ENCODE data around the gene EEF2K.
"Not testable (repeated sequence)": the region's sequence is repeated elsewhere in the genome, so short reads cannot be mapped to it uniquely, and the experiment has no call there.

EEF2K gene

GRCh38 chr16:22206013-22206841, at the start of gene EEF2K:
Gene EEF2K (plus strand): TSS chr16:22206278. CDS start chr16:22225730, 19,452 bp downstream.
- DNase-seq, result peak; percentile 42

DNA sequence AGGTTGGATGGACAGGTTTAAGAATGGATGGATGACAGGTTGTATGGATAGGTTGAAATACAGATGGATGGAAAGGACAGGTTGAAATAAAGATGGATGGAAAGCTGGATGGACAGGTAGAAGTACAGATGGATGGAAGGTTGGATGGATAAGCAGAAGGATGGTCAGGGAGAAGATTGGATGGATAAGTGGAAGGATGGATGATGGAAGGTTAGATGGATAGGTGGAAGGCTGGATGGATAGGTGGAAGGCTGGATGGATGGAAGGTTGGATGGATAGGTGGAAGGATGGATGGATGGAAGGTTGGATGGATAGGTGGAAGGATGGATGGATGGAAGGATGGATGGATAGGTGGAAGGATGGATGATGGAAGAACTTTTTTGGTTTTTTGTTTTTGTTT, 44.7 kb upstream of the EEF2K start:
- DNase-seq, result no peak

- DNase-seq, result no peak
Measured at GRCh38 chr16:22161999-22162655, 44.0 kb upstream of the EEF2K start, which contains the start of gene SDR42E2. Gene SDR42E2 (plus strand): TSS chr16:22162506. CDS start chr16:22165583, 3,077 bp downstream.

DNA sequence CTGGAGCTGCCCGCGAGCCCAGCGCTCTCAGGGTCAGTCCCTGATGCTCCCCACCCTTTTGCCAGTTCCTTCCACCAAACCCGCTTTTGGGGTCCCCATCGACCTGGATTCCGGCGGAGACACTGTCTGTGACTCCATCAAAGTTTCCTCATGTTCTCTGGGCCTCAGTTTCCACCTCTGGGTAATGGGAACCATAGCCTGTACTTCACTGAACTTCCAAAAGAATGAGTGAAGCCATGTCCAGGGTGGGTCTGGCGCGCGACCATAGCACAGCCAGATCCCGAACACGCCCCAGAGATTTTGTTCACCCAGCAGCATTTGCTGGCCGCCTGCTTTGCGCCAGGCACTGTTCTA, 43.4 kb upstream of the EEF2K start:
- no peak for DNase-seq

DNA sequence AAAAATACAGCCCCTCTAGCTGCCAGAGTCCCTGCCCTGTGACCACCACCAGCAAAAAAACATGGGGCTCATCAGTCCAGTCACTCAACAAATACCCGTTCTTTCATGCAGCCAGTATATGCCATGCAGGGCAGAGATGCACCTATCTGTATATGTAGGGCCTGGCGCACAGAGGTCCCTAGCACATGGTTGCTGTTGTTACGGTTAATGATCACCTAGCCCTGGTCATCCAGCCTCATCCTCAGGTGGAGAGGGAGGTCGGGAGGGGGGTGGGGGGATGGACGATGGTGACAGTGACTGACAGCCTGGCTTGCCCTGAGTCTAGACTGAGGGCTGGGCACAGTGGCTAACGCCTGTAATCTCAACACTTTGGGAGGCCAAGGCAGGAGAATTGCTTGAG, 42.3 kb upstream of the EEF2K start:
- no peak for DNase-seq

- no peak for DNase-seq
Measured at GRCh38 chr16:22164482-22164881, 41.6 kb upstream of the EEF2K start.

GRCh38 chr16:22165508-22166285, 40.4 kb upstream of the EEF2K start:
- no peak for DNase-seq

- no peak for DNase-seq
Measured at GRCh38 chr16:22171953-22172352, 34.1 kb upstream of the EEF2K start.

- DNase-seq, result not testable (repeated sequence)
Measured at GRCh38 chr16:22172642-22173041, 33.4 kb upstream of the EEF2K start.

GRCh38 chr16:22174642-22175041, 31.4 kb upstream of the EEF2K start:
- no peak for DNase-seq

GRCh38 chr16:22177968-22178930, 27.8 kb upstream of the EEF2K start:
- DNase-seq, result no peak

DNA sequence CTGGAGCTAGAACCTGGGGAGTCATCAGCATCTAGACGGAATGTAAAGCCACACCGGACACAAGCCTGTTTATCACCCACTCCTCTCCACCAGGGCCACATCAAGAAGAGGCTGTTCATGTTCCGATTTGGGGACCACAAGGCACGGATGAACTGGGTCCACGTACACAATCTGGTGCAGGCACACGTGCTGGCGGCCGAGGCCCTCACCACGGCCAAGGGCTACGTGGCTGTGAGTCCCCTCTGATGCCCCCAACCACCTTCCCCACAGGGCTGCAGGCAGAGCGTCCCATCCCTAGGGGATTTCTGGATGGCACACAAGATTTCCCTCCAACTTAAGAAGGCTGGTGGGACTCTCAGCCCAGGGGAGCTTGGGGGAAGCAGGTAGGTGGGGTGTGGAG, 24.7 kb upstream of the EEF2K start:
- DNase-seq, result no peak

- DNase-seq, result no peak
Measured at GRCh38 chr16:22181843-22182242, 24.2 kb upstream of the EEF2K start.

DNA sequence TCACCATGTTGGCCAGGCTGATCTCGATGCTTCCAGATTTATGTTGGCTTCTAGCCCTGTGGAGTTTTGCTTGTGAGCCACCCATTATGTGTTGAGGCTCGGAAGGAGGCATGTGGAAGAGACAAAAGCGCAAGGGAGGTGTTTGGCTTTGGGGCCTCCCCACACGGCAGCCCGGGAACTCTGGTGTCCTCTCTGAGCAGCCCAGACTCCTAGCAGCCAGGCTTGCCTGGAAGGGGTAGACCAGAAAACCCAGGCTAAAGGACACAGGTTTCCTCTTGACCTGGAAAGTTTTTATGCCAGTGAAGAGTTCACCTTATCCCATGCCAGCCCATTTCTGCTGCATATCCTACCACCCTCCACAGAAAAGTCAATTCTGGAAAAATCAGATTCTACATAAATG, 22.7 kb upstream of the EEF2K start:
- DNase-seq, result no peak

- no peak for DNase-seq
Measured at GRCh38 chr16:22183901-22184614, 22.0 kb upstream of the EEF2K start.

DNA sequence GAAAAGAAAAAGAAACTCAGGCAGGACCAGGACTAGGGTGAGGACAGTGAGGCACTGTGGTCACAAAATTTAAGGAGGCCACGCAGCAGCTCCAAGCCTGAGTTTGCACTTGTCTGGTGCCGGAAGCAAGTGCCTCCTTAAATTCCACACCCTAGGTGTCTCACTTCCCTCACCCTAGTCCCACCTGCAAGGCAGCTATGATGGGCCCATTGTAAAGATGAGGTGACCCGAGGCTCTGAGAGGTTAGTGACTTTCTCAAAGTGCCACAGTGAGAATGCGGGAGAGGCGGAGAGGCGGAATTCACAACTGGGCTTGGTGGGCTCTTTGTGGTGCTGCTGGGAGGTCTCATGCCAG, 21.5 kb upstream of the EEF2K start:
- no peak for DNase-seq

DNA sequence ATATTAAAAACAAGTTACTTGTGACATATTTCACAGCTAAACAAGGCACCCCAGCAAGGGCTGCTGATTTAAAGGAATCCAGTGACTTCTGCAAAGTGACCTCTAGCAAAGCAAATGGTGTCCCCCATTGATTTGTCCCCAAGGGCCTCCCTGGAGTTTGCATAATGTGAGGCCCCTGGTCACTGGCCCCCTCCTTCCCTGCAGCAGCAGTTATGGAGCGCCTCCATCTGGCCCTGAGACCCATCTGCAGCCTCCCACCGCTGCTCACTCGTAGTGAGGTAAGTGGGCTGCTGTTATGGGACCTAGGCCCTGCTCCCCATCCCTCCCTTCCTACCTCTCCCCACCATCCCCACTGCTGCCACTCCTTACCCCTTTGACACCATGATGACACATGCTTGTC, 19.6 kb upstream of the EEF2K start:
- DNase-seq, result no peak

DNA sequence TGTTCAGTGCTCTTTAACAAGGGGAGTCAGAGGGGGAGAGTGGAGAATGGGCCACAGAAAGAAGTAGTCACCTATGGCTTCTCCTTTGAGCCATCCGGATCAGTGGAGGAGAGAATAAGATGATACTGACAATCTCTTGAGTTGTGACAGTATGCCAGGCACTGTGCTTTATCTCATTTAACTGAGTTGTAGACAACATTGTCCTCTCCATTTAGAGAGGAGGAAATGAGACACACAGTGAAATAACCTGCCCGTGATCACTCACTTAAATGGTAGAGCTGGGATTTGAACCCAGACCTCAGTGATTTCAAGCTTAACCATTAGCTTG, 17.8 kb upstream of the EEF2K start:
- no peak for DNase-seq

GRCh38 chr16:22188595-22189442, 17.3 kb upstream of the EEF2K start:
- no peak for DNase-seq

GRCh38 chr16:22189473-22190080, 16.5 kb upstream of the EEF2K start:
- DNase-seq, result no peak
